ENCODE results near the gene AKR1E2. TPM values are rescaled to one million over a fixed set of nuclear protein-coding genes. Genes with fewer than 3 reads are reported as not detected.
A peak's percentile ranks its signal among the peaks of the same experiment; 100 is the strongest.

AKR1E2 gene
- total and polyA plus RNA-seq, 9 of the 15 experiments (the other 6 are each of a cell fraction or from before 2014, with no cell fraction given): 4.2 to 16.6 (median 9.8) TPM

GRCh38 chr10:4848356-4849041 is 22.5 kb downstream of the AKR1E2 start (continued):
- TF ChIP-seq, protein P1, sequence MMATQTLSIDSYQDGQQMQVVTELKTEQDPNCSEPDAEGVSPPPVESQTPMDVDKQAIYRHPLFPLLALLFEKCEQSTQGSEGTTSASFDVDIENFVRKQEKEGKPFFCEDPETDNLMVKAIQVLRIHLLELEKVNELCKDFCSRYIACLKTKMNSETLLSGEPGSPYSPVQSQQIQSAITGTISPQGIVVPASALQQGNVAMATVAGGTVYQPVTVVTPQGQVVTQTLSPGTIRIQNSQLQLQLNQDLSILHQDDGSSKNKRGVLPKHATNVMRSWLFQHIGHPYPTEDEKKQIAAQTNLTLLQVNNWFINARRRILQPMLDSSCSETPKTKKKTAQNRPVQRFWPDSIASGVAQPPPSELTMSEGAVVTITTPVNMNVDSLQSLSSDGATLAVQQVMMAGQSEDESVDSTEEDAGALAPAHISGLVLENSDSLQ (IDR thresholded peaks at IDR 0.05): 0 out of 2 replicates have a peak, but pooled peaks have one; percentile 22
- TF ChIP-seq ZNF217 (CRISPR knock-in tag; IDR thresholded peaks at IDR 0.05) (no peak), CAMTA2 (CRISPR knock-in tag; conservative IDR thresholded peaks at IDR 0.05) (no peak), FOXJ3 (CRISPR knock-in tag; IDR thresholded peaks at IDR 0.05) (no peak), GABPA (tag; conservative IDR thresholded peaks at IDR 0.05; ENCODE audit: low read depth) (peak; percentile 51; the same call in 1 of the 2 replicates), TCF7 (IDR thresholded peaks at IDR 0.05; ENCODE audit: borderline replicate concordance) (no peak), CREBBP (IDR thresholded peaks at IDR 0.05; ENCODE audit: low read depth, low read length) (no peak), BRD9 (IDR thresholded peaks at IDR 0.05; ENCODE audit: low read depth, partially characterized antibody) (peak; percentile 84), XRCC5 (IDR thresholded peaks at IDR 0.05; ENCODE audit: low read depth, low read length) (peak; percentile 54; the same call in 1 of the 2 replicates), MAZ (CRISPR knock-in tag; conservative IDR thresholded peaks at IDR 0.05 in 1 of 2, IDR thresholded peaks at IDR 0.05 in 1 of 2) (peak in 1 of 2 experiments; percentile 57; a peak in 2 of 4 replicates), E2F4 (CRISPR knock-in tag; IDR thresholded peaks at IDR 0.05; ENCODE audit: low read depth) (no peak), RAD51 (IDR thresholded peaks at IDR 0.05; ENCODE audit: borderline replicate concordance, low read depth) (no peak), HDGF (IDR thresholded peaks at IDR 0.05) (0 out of 2 replicates have a peak, but pooled peaks have one; percentile 69), ZC3H8 (IDR thresholded peaks at IDR 0.05) (no peak), SUPT5H (IDR thresholded peaks at IDR 0.05) (0 out of 2 replicates have a peak, but pooled peaks have one; percentile 13), RREB1 (CRISPR knock-in tag; IDR thresholded peaks at IDR 0.05) (peak; percentile 47; the same call in 1 of the 2 replicates)
- TF ChIP-seq, protein P2, sequence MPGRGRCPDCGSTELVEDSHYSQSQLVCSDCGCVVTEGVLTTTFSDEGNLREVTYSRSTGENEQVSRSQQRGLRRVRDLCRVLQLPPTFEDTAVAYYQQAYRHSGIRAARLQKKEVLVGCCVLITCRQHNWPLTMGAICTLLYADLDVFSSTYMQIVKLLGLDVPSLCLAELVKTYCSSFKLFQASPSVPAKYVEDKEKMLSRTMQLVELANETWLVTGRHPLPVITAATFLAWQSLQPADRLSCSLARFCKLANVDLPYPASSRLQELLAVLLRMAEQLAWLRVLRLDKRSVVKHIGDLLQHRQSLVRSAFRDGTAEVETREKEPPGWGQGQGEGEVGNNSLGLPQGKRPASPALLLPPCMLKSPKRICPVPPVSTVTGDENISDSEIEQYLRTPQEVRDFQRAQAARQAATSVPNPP (IDR thresholded peaks at IDR 0.05; ENCODE audit: borderline replicate concordance, insufficient read depth, insufficient read length): no peak
- TF ChIP-seq, protein P3, sequence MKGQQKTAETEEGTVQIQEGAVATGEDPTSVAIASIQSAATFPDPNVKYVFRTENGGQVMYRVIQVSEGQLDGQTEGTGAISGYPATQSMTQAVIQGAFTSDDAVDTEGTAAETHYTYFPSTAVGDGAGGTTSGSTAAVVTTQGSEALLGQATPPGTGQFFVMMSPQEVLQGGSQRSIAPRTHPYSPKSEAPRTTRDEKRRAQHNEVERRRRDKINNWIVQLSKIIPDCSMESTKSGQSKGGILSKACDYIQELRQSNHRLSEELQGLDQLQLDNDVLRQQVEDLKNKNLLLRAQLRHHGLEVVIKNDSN (CRISPR knock-in tag; IDR thresholded peaks at IDR 0.05): 0 out of 2 replicates have a peak, but pooled peaks have one; percentile 28
